NCI-H1694 (cell line): ENCODE measurements around the gene AEBP1.

ENCODE experiments used
- DNase-seq: peaks from one replicate; lab custom pipeline; 2025; lab: John Stamatoyannopoulos, UW

AEBP1 gene

DNA sequence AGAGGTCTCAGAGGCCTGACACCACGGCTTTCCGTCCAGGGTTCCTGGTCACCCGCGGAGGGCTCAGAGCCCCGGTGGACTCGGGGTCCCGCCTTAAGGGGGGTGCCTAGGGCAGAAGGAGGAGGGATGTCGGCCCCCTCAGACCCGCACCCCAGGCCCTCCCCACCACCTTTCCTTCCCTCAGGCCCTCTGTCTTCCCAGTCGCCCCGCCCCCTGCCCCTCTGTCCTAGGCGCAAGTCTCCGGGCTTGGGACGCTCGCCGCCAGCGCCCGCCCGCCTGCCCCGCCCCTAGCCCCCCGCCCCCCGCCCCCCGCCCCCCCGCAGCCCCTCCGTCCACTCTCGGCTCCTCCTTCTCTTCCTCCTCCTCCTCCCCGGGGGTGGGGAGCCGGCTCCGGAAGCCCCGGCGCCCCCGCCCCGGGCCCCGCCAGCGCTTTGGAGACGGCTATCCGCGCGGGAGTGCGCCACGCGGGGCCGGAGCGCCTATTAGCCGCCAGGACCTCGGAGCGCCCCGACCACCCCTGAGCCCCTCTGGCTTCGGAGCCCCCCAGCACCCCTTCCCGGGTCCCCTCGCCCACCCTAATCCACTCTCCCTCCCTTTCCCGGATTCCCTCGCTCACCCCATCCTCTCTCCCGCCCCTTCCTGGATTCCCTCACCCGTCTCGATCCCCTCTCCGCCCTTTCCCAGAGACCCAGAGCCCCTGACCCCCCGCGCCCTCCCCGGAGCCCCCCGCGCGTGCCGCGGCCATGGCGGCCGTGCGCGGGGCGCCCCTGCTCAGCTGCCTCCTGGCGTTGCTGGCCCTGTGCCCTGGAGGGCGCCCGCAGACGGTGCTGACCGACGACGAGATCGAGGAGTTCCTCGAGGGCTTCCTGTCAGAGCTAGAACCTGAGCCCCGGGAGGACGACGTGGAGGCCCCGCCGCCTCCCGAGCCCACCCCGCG, at the start of gene AEBP1:
AEBP1 (plus strand) TSS at position 423 of the 937 bp plus-strand sequence; CDS start at position 744, 321 bp downstream.
- no peak for DNase-seq

DNA sequence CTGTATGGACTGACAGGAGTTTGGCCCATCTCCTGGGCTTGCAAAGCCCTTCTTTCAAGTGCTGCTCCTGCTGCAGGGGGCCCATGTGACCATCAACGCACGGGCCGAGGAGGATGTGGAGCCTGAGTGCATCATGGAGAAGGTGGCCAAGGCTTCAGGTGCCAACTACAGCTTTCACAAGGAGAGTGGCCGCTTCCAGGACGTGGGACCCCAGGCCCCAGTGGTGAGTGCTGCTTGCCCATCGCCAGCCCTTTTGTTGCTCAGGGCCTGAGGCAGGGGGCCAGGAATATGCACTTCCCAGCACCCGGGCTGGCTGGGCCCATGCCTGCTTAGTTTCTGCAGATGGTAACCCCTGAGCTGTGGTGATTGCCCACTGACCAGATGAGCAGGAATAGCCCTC, 47.5 kb upstream of the AEBP1 start:
- DNase-seq = no peak

- DNase-seq = no peak
Measured at GRCh38 chr7:44057181-44057848, 46.8 kb upstream of the AEBP1 start.

DNA sequence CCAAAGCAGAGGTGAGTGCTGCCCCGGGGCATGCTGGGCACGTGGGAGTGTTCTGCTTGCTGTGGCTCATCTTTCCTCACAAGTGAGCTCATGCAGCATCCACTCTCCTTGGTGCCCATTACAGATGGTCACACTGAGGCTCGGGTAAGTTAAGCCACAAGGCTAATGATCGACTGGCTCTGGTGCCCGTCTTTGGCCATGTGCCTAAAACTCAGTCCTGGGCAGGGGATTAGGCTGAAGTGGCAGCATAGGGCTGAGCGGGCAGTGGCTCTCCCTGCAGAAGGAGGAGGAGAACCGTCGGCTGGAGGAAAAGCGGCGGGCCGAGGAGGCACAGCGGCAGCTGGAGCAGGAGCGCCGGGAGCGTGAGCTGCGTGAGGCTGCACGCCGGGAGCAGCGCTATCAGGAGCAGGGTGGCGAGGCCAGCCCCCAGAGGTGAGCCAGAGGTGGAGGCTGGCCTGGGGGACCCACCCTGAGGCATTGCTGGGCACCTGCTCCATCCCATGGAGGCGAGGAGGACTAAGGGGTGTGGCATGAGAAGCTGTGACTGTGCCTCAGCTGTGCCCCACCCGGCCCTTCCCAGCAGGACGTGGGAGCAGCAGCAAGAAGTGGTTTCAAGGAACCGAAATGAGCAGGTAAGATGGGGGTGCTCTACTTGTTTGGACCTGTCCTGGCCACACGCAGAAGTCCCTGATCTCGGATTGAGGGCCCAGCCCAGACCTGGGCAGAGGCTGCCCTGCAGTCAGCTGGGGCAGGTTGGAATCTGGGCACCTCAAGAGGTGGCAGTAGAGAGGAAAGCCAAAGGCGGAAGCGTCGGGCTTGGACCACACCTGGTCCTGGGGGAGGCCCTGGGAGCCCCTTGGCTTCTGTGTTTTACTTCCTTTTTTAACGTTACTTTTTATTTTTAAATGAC, 46.0 kb upstream of the AEBP1 start:
- DNase-seq = no peak

DNA sequence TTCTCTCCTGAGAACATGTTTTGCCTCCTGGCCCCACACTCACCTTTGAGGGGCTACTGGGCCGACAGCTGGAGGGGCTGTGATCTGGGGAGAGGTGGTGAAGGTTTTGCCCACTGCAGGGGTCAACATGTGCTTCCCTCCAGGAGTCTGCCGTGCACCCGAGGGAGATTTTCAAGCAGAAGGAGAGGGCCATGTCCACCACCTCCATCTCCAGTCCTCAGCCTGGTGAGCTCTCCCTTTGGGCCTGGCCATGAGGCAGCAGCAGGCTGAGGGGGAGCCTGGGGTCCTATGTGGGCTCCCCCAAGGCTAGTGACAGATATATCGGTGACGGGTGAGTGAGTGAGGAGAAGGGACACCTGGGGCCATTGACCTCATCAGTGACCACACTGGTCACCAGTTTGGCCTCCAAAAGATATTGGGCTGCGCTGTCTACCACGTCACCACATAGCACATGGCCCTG, 45.4 kb upstream of the AEBP1 start:
- DNase-seq = no peak

DNA sequence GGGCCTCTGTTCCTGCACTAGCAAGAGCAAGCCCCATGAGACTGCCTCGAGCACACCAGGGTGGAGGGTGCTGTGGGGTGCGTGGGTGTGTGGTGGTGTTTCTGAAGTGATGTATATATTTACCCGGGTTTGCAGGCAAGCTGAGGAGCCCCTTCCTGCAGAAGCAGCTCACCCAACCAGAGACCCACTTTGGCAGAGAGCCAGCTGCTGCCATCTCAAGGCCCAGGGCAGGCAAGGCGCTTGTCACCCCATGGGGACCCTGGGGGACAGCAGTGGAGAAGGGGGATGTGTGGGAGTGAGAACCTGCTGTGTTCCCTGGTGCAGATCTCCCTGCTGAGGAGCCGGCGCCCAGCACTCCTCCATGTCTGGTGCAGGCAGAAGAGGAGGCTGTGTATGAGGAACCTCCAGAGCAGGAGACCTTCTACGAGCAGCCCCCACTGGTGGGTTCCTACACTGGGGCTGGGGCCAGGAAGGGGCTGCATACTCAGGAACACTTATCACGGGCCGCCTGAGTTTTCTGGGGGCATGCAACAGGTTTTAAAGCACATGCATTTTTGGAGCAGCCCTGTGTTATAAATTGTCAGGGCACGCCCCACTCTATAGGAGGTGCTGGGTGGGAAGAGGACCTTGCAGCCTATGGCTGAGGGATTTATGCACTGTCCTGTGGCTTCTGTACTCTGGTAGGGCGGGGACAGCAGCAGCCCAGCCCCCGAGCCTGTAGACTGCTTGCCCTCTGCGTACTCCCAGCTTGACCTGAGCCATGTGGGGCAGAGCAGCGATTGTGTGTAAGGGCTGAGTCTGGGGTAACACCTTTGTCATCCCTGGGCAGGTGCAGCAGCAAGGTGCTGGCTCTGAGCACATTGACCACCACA, 44.7 kb upstream of the AEBP1 start:
- no peak for DNase-seq

DNA sequence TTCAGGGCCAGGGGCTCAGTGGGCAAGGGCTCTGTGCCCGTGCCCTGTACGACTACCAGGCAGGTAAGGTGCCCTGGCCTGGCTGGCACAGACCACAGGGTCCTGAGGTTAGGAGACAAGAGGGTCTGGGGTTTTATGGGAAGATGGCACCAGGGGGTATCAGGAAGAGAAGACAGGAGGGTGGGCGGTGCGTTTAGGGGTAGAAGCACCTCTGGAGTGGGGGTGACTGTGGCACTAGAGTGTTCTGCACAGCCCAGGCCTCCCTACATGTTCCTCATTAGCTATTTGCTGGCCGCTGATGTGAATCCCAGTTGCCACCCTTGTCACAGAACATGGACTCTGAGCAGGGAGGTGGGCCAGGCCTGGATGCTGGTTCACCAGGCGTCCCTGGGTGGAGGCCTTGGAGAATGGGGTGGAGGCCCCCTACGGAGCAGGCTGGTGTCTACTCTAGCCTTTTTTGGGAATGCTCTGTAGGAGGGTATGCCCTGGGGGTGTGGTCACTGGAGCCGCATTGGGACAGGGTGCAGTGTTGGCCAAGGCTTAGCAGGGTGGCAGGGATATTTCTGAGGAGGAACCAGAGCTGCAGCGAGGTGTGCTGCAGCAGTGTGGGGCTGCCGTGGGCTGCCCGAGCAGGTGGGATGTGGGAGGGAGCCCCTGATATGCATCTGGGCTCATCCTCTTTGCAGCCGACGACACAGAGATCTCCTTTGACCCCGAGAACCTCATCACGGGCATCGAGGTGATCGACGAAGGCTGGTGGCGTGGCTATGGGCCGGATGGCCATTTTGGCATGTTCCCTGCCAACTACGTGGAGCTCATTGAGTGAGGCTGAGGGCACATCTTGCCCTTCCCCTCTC, 43.8 kb upstream of the AEBP1 start:
- no peak for DNase-seq

DNA sequence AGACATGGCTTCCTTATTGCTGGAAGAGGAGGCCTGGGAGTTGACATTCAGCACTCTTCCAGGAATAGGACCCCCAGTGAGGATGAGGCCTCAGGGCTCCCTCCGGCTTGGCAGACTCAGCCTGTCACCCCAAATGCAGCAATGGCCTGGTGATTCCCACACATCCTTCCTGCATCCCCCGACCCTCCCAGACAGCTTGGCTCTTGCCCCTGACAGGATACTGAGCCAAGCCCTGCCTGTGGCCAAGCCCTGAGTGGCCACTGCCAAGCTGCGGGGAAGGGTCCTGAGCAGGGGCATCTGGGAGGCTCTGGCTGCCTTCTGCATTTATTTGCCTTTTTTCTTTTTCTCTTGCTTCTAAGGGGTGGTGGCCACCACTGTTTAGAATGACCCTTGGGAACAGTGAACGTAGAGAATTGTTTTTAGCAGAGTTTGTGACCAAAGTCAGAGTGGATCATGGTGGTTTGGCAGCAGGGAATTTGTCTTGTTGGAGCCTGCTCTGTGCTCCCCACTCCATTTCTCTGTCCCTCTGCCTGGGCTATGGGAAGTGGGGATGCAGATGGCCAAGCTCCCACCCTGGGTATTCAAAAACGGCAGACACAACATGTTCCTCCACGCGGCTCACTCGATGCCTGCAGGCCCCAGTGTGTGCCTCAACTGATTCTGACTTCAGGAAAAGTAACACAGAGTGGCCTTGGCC, 43.0 kb upstream of the AEBP1 start:
- DNase-seq = no peak

DNA sequence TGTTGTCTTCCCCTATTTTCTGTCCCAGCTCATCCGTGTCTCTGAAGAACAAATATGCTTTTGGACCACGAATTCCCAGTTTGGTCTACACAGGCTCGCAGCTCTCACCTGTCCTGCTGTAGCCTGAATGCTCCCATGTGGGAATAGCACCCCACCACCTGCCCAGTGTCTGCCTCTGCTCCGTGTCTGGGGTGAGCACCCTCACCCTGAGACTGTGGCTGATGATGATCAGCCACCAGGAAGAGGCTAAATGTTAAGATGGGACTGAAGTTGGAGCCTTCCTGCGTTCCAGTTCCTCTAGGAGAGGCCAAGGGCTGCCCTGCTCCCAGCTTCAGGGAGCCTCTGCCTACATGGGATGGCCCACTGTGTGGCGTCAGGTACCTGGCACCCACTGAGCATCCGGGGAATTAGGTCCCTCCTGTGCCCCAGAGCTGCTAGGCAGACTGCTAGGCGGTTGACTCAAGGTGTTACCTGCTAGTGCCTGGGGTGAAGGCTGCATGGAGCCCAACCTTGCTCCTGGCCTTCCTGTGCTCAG, 42.4 kb upstream of the AEBP1 start:
- DNase-seq = no peak

GRCh38 chr7:44062180-44062902, 41.8 kb upstream of the AEBP1 start:
- DNase-seq = no peak

GRCh38 chr7:44062903-44063295, 41.2 kb upstream of the AEBP1 start:
- DNase-seq = no peak

DNA sequence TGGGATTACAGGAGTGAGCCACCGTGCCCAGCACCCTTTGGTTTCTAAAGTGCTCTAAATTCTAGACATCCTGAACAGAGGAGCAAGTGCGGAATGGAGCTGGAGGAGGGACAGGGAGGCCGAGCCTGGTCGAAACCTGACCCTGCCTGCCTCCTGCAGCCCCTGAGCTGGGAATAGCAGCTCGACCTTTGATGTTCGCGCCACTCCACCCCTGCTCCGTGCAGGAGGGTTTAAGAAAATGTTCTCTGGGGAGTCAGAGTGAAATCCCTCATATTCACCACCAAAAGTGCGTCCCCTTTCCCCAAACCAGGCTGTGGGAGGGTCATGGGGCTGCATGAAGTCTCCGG, 40.6 kb upstream of the AEBP1 start:
- no peak for DNase-seq

DNA sequence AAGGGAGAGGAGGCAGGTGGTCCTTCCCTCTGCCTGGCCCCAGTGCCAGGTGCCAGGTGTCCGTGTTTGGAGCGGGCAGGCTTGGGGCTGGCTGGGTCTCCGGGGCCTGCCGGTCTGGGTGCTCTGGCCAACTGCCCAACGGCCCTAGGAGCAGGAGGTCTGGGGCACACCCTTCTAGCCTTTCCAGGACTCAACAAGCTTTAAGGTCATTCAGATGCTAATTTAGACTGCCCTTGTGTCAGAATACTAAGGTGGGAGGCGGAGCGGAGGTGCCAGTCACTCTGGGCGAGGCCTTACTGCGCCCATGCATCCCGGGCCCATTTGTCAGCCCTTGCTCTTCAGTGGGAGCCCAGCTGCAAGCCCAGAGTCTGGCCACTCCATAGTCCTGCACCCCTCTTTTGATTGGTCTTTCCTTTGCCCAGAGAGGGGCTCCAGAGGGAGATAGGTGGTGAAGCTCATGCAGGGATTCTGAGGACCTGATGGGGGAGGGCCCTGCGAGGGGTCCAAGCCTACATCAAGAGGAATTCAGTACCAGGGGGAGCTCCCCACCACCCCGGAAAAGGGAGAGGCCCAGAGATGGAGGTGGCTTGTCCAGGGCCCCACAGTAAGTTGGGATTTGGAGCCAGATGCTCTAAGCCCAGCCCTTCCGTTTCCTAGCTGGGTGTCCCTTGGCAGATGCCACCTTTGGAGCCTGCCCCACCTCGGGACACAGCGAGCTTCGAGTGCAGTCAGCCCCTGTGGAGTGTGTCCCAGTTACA, 40.1 kb upstream of the AEBP1 start:
- no peak for DNase-seq

DNA sequence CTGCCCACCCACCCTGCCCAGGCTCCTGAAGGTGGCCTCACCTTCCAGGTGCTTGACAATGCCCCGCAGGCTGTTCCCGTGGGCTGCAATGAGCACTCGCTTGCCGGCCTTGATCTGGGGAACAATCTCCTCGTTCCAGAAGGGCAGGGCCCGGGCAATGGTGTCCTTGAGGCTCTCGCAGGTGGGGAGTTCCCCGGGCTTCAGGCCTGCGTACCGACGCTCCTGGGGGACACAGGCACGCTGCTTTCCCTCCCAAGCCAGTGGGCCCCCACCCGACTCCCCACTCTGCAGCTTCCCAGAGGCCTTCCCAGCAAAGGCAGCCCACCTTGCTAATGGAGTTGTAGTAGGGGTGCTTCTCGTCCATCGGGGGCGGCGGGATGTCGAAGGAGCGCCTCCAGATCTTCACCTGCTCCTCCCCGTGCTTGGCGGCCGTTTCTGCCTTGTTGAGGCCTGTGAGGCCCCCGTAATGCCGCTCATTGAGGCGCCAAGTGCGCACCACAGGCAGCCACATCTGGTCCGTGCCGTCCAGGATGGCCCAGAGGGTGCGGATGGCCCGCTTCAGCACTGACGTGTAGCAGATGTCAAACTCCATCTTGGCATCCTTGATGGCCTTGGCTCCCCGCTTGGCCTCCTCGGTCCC, 39.2 kb upstream of the AEBP1 start:
- DNase-seq = no peak

DNA sequence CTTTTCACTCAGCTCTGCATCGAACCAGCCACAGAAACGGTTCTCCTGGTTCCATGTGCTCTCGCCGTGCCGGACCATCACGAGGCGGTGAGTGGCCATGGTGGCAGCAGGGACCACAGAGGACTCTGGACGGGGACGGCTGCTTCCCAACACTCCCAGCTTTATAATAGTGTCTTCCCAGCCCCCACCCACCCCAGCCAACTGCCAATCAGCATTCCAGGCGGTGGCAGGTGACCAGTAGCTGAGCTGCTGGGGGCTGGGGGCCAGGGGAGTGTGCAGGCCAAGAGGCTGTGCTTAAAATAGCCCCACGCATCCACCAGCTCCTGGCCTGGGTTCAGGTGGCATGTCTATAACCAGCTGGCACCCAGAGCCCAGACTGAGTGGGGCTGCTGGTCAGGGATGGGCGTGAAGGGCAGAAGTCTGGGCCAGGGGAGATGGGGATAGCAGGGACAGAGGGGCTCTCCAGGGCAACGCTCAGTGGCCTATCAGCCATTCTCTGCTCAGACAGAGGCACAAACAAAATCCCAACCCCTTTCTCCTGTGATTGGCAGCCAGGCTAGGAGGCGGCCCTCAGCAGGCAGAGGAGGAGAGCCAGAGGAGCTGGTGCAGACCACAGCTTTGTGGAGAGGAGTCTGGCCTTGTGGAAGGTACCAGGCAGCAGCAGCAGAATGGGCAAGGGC, 38.6 kb upstream of the AEBP1 start, which contains the start of gene PGAM2:
PGAM2 (minus strand) TSS at position 137 of the 680 bp plus-strand sequence; CDS start at position 99, 38 bp downstream.
- DNase-seq = no peak

GRCh38 chr7:44066111-44066460, 38.1 kb upstream of the AEBP1 start:
- no peak for DNase-seq
